ENCODE data around the gene SMIM36.
"Not testable (repeated sequence)": the region's sequence is repeated elsewhere in the genome, so short reads cannot be mapped to it uniquely, and the experiment has no call there.

SMIM36 gene

GRCh38 chr17:55510986-55511721 lies at the start of gene SMIM36:
Gene SMIM36, minus strand, starts transcription at chr17:55511452.
- no peak for DNase-seq

DNA sequence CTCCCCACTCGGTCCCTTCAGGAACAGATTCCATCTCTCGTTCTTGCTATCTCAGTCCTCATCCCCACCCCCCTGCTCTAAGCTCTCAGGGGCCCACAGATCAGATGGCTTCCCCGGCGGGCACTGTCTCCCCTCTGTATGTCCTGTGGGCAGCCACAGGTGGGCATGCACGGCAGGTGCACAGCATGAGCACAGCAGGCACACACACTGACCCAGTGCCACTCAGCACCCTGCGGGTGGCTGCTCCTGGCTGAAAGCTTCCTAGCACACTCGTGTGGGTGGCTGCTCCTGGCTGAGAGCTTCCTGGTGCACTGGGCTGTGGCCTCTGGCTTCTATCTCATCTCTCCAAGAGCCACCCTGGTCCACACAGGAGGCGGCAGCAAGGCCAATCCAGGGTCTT lies 44.5 kb upstream of the SMIM36 start:
- no peak for DNase-seq

DNA sequence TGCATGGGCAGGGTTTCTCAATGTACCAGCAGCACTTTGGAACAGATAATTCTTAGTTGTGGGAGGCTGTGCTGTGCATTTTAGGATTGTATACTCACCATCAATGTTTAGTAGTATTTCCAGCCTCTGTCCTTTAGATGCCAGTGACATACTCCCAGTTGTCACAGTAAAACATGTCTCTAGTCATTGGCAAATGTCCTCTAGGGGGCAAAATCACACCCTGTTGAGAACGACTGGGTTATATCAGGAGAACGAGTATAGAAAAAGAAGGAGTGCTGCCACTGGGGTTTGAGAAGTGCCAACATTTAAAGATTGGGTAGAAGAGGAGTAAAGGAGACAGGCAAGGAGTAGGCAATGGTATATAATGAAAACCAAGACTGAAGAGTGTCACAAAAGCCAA lies 37.9 kb upstream of the SMIM36 start:
- no peak for DNase-seq

DNA sequence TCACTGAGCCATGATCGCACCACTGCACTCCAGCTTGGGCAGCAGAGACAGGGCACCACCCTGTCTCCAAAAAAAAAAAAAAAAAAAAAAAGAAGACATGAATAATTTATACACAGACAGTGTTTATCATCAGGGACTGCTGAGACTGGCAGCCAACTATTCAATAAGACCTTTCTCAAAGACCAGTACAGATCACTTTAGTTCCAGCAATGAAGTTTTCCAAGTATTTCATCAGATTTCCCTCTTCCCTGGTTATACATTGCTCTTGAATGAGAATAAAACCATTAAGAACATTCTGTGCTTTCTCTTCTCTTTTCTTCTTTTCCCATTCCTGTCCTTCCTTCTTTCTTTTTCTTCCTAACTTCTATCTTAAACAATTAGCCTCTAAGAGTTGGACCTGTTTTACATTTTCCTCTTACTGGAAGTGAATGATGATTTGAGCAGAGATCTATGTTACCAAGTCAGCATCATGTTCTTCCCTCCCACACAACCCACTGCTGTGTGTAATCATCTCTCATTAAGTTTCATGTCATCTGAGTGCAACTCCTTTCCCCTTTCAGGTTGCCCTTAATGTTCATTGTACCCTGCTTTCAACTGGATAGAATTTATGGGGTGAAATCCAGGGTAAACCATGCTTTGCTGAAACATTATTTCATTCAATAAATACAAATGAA lies 35.9 kb upstream of the SMIM36 start:
- DNase-seq, result no peak

- no peak for DNase-seq
Observed at GRCh38 chr17:55546481-55546880, 35.2 kb upstream of the SMIM36 start.

GRCh38 chr17:55545806-55546205 lies 34.6 kb upstream of the SMIM36 start:
- no peak for DNase-seq

- DNase-seq, result no peak
Observed at GRCh38 chr17:55543709-55544108, 32.5 kb upstream of the SMIM36 start.

DNA sequence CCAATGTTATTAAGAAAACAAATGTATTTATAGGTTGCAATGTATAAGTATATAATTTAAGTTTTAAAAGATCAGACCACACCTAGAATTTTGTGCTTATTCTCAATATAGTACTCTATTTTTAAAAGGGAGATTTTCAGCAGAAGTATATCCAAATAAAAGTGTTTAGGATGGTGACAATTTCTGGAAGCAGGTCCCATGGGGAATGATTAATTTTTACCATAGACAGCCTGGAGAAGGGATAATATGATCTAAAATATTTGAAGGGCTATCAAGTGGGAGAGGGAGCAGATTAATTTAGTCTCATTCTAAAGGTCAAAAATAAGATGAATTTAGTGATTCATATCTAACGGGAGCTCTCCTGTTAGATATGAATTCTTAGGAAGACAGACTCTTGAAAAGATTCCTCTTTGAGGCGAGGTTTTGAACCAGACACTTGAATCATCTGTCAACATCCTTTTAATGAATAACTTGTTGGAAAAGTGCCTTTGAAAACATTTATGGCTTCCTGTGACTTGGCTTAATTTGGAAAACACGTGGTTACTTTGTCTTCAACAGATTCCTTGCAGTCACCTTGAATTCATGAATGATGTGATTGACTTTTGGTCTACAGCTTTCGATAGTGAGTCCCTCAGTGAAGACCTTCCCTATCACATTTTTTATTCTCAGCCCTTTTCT lies 29.3 kb upstream of the SMIM36 start:
- DNase-seq, result no peak

DNA sequence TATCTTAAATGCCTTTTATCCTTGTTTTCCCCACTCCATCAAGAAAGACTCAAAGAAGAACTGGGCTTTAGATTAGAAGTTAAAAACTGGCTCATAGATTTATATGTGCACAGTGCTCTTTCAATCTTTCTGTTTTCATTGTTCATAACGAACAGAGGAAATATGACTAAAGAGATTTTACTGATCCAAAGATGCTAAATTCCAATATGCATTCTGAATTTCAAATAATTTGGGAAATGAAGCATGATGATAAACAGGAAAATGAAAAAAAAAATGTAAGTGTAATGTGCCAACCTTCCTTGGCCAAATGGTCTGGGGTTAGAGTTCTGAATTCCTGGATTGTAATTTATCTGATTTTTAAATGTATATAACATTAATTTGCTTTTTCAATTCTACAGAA lies 25.0 kb upstream of the SMIM36 start:
- no peak for DNase-seq

DNA sequence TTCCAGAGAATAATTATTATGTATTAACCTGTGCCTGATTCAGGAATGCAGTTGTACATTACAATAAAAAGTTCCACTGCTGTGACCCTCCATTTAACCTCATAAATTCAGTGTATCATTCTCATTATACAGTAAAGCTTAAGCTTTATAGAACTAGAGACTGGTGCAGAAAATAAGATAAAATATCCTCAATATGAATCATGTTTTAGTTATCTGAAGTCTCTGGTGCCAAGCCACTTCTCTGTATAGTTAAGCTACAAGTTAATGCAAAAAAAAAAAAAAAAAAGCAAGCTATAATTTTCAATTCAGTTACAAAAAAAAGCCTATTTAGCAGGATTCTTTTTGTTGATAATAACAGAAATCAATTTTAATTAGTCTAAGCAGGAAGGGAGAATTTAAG lies 22.4 kb upstream of the SMIM36 start:
- no peak for DNase-seq

- no peak for DNase-seq
Observed at GRCh38 chr17:55532670-55533069, 21.4 kb upstream of the SMIM36 start.

DNA sequence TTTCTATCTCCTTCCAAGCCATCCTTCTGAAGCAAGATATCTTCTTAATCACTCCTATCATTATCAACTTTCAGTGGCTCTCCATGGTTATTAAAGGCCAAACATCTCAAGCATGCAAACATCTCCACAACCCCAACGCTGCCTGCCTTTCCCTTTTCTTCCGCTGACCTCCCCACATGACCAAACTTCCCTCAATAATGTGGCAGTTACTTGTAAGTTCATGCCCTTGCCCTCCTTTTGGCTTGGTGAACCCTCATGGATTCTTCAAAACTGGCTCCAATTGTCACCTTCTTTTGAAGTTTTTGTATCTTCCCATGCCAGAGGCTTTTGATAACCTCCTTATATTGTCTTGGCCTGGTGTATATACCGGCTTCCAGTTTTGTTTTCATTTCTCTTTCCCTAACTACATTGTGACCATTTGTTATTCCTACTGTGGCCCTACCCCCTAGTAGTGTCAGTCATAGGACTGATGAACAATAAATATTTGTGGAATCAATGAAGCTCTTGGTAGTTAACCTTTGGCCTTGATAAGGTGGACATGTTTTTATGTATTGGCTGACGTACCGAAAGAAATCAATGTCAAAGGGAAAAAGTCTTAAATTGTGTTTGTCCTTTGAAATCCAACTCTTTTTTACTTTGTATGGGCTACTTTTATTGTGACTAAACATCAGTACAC lies 19.9 kb upstream of the SMIM36 start:
- DNase-seq, result no peak

GRCh38 chr17:55530064-55530463 lies 18.8 kb upstream of the SMIM36 start:
- DNase-seq, result no peak

DNA sequence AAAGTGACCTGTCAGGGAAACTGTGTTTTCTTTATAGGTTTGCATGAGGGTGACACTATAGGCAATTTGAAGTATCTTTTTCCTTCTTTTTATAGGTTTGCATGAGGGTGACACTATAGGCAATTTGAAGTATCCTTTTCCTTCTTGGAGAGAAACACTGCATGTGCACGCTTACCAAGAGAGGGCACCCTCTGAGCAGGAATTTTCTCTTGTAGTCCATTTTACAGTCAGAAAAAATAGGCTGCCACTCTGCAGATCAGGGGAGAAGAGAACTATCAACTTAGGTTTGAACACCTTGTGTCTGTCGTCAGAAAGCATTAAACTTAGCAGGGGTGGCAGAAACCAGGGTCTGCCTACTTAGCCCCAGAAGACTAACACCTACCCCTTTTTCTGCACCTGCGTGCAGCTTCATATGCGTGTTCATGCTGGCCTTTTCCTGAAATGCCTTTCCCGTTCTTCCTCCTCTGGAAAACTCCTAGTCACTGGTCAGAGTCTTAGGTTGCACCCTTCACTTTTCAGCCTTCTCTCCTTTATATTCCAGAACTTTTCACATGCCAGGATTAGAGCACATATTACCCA lies 16.4 kb upstream of the SMIM36 start:
- no peak for DNase-seq

DNA sequence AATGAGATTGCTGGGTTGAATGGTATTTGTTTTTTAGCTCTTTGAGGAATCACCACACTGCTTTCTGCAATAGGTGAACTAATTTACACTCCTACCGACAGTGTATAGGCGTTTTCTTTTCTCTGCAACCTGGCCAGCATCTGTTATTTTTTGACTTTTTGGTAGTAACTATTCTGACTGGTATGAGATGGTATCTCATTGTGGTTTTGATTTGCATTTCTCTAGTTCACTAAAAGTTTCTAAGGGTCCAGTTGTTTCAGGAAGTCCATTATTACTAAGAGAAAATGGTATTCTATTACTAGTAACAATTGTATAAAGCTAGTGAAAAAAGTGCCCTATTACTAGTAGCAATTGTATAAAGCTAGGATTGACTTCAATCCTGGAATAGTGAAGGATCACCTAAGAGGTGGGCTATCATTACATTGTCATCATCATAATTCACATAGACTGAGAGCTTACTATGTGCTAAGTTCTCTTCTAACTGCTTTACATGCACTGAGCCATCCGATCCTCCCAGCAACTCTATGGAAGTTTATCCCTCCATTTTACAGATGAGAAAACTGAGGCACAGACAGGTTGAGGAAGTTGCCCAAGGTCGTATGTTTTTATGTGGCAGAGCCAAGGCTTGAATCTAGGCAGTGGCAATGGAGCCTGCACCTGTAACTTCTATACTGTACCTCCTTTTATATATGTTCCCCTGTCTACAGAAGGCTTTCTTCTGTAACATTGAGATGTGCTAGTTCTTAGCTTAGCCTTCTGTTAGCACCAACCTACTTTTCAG lies 13.4 kb upstream of the SMIM36 start:
- no peak for DNase-seq

DNA sequence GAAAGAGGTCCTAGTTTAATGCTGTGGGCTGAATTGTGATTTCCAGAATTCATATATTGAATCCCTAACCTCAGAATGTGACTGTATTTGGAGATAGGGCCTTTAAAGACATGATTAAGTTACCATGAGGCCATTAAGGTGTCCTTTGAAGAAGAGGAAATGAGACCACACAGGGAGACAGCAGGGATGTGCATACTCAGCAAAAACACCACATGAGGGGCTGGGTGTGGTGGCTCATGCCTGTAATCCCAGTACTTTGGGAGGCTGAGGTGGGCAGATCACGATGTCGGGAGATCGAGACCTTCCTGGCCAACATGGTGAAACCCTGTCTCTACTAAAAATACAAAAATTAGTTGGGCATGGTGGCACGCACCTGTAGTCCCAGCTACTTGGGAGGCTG lies 11.8 kb upstream of the SMIM36 start:
- DNase-seq, result not testable (repeated sequence)

GRCh38 chr17:55521186-55521585 lies 9.9 kb upstream of the SMIM36 start:
- no peak for DNase-seq

GRCh38 chr17:55520402-55520801 lies 9.2 kb upstream of the SMIM36 start:
- DNase-seq, result no peak

GRCh38 chr17:55518510-55518909 lies 7.3 kb upstream of the SMIM36 start:
- no peak for DNase-seq

- peak; percentile 67 for DNase-seq
Observed at GRCh38 chr17:55513885-55514590, 2.8 kb upstream of the SMIM36 start.

DNA sequence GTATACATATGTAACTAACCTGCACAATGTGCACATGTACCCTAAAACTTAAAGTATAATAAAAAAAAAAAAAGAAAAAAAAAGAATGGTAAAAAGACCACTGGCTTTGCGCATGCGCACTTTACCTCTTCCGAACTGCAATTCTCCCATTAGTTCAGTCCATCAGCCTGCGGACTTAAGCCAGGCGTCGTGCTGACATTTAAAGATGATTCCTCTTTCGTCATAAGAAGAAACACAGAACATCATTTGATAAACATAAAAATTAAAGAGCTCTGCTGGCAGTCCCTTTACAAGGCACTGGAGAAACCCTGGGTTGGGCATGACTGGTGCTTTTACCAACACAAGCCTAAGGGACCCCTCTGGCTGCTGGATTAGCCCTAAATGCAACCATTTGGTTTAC lies 3.6 kb downstream of the SMIM36 start:
- DNase-seq, result not testable (repeated sequence)

DNA sequence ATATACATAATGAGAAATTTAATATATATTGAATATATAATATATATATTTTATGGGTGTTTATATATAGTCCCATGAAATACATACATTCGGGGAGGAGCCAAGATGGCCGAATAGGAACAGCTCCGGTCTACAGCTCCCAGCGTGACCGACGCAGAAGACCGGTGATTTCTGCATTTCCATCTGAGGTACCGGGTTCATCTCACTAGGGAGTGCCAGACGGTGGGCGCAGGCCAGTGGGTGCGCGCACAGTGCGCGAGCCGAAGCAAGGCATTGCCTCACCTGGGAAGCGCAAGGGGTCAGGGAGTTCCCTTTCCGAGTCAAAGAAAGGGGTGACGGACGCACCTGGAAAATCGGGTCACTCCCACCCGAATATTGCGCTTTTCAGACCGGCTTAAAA lies 9.6 kb downstream of the SMIM36 start:
- DNase-seq, result not testable (repeated sequence)

Data from stimulated activated CD4-positive, alpha-beta T cell treated with anti-CD3 and anti-CD28 coated beads, Interleukin-1b, Interleukin-23, amount 100 ng/mL, for 48 hours (primary cell).